Stomach smooth muscle (tissue), 2 donors: ENCODE results near the gene SIM1.
A peak's percentile ranks its signal among the peaks of the same experiment; 100 is the strongest.

Experiments
- H3K27ac ChIP-seq: one replicate; pipeline ENCODE4 v1.7.0; 2013; ENCODE audit warnings: mild to moderate bottlenecking, low read length, inconsistent platforms
- H3K27me3 ChIP-seq, 2 donors: one replicate each; pipeline ENCODE4 v1.7.0; 2013; ENCODE audit warnings: low read length in 2 of 2; ENCODE audit not compliant: insufficient read depth in 2 of 2, control insufficient read depth in 1 of 2
- H3K36me3 ChIP-seq, 2 donors: one replicate each; pipeline ENCODE4 v1.7.0; 2013; ENCODE audit warnings: low read length in 2 of 2; ENCODE audit not compliant: control insufficient read depth in 2 of 2, insufficient read depth in 2 of 2
- H3K4me1 ChIP-seq: one replicate; pipeline ENCODE4 v1.7.0; 2013; ENCODE audit warnings: low read length; ENCODE audit not compliant: control insufficient read depth, insufficient read depth
- H3K4me3 ChIP-seq, 2 donors: one replicate each; pipeline ENCODE4 v1.7.0; 2013; ENCODE audit warnings: low read length in 2 of 2
- H3K9ac ChIP-seq, 2 donors: one replicate each; pipeline ENCODE4 v1.7.0; 2013; ENCODE audit warnings: low read length in 2 of 2, mild to moderate bottlenecking in 1 of 2
- H3K9me3 ChIP-seq, 2 donors: one replicate each; pipeline ENCODE4 v1.7.0; 2013; ENCODE audit warnings: low read length in 2 of 2; ENCODE audit not compliant: control insufficient read depth in 2 of 2
- donor health status: healthy.
- donor health status: Pancreatic carcinoma.

Gene SIM1

GRCh38 chr6:100454551-100455229, 10.0 kb downstream of the SIM1 start:
- peaks cover 5% of the 10 kb centered on the region for H3K4me1 ChIP-seq
- no peaks in the 10 kb centered on the region for H3K36me3 ChIP-seq
- peaks cover 83 to 86% of the 10 kb centered on the region in 2 donors for H3K27me3 ChIP-seq
- no peaks in the 10 kb centered on the region for H3K9me3 ChIP-seq
- H3K27ac ChIP-seq, result no peak overlapping the region
- H3K4me3 ChIP-seq, result no peak overlapping the region
- no peak overlapping the region for H3K9ac ChIP-seq

- Histone ChIP-seq H3K9ac (no peak overlapping the region), H3K4me3 (no peak overlapping the region), H3K4me1 (peaks cover 5% of the 10 kb centered on the region), H3K27ac (no peak overlapping the region), H3K27me3 (peaks cover 85 to 87% of the 10 kb centered on the region in 2 donors), H3K9me3 (no peaks in the 10 kb centered on the region), H3K36me3 (no peaks in the 10 kb centered on the region)
Measured at GRCh38 chr6:100453701-100454521, 10.8 kb downstream of the SIM1 start.

- H3K9me3 ChIP-seq, result no peaks in the 10 kb centered on the region
- H3K36me3 ChIP-seq, result no peaks in the 10 kb centered on the region
- H3K4me3 ChIP-seq, result no peak overlapping the region
- peaks cover 3% of the 10 kb centered on the region for H3K4me1 ChIP-seq
- H3K9ac ChIP-seq, result no peak overlapping the region
- peaks cover 85 to 87% of the 10 kb centered on the region in 2 donors for H3K27me3 ChIP-seq
- H3K27ac ChIP-seq, result no peak overlapping the region
Measured at GRCh38 chr6:100452998-100453397, 11.7 kb downstream of the SIM1 start.

- no peak overlapping the region for H3K9ac ChIP-seq
- H3K4me1 ChIP-seq, result peaks cover 9% of the 10 kb centered on the region
- H3K9me3 ChIP-seq, result no peaks in the 10 kb centered on the region
- peaks cover 85 to 86% of the 10 kb centered on the region in 2 donors for H3K27me3 ChIP-seq
- H3K4me3 ChIP-seq, result no peak overlapping the region
- H3K27ac ChIP-seq, result no peak overlapping the region
- H3K36me3 ChIP-seq, result no peaks in the 10 kb centered on the region
Measured at GRCh38 chr6:100451577-100451976, 13.1 kb downstream of the SIM1 start.

GRCh38 chr6:100449239-100449691, 15.5 kb downstream of the SIM1 start:
- H3K9me3 ChIP-seq, result no peaks in the 10 kb centered on the region
- peaks cover 68 to 83% of the 10 kb centered on the region in 2 donors for H3K27me3 ChIP-seq
- no peak overlapping the region for H3K9ac ChIP-seq
- H3K27ac ChIP-seq, result no peak overlapping the region
- H3K4me1 ChIP-seq, result peaks cover 12% of the 10 kb centered on the region
- H3K4me3 ChIP-seq, result no peak overlapping the region
- no peaks in the 10 kb centered on the region for H3K36me3 ChIP-seq

- Histone ChIP-seq H3K36me3 (no peaks in the 10 kb centered on the region), H3K27ac (no peak overlapping the region), H3K4me1 (peaks cover 9% of the 10 kb centered on the region), H3K9me3 (no peaks in the 10 kb centered on the region), H3K27me3 (peaks cover 57 to 73% of the 10 kb centered on the region in 2 donors), H3K4me3 (no peak overlapping the region), H3K9ac (no peak overlapping the region)
Measured at GRCh38 chr6:100447900-100448748, 16.6 kb downstream of the SIM1 start.

- peaks cover 9% of the 10 kb centered on the region for H3K4me1 ChIP-seq
- no peaks in the 10 kb centered on the region for H3K9me3 ChIP-seq
- no peaks in the 10 kb centered on the region for H3K36me3 ChIP-seq
- no peak overlapping the region for H3K27ac ChIP-seq
- H3K4me3 ChIP-seq, result peak overlapping the region; percentile 17 to 43
- peaks cover 52 to 66% of the 10 kb centered on the region in 2 donors for H3K27me3 ChIP-seq
- no peak overlapping the region for H3K9ac ChIP-seq
Measured at GRCh38 chr6:100447081-100447899, 17.4 kb downstream of the SIM1 start.

GRCh38 chr6:100446115-100447080, 18.3 kb downstream of the SIM1 start:
- peak overlapping the region; percentile 17 to 43 for H3K4me3 ChIP-seq
- peaks cover 9% of the 10 kb centered on the region for H3K4me1 ChIP-seq
- H3K9me3 ChIP-seq, result no peaks in the 10 kb centered on the region
- H3K9ac ChIP-seq, result no peak overlapping the region
- H3K27me3 ChIP-seq, result peaks cover 45 to 57% of the 10 kb centered on the region in 2 donors
- no peak overlapping the region for H3K27ac ChIP-seq
- H3K36me3 ChIP-seq, result no peaks in the 10 kb centered on the region

GRCh38 chr6:100445512-100445911, 19.2 kb downstream of the SIM1 start:
- no peak overlapping the region for H3K27ac ChIP-seq
- H3K36me3 ChIP-seq, result no peaks in the 10 kb centered on the region
- no peaks in the 10 kb centered on the region for H3K9me3 ChIP-seq
- H3K4me3 ChIP-seq, result no peak overlapping the region
- H3K9ac ChIP-seq, result no peak overlapping the region
- H3K4me1 ChIP-seq, result peaks cover 9% of the 10 kb centered on the region
- peaks cover 38 to 56% of the 10 kb centered on the region in 2 donors for H3K27me3 ChIP-seq
